HG03575 (cell line): ENCODE measurements around the gene ZFP64.
"Not testable (repeated sequence)": the region's sequence is repeated elsewhere in the genome, so short reads cannot be mapped to it uniquely, and the experiment has no call there.

Source experiments
- ATAC-seq: cut with Tn5 transposase; IDR thresholded peaks from one replicate; pipeline ENCODE4 v1.9.1; 2021; ENCODE audit not compliant: unreplicated experiment, insufficient number of reproducible peaks, low FRiP score; ENCODE audit errors: extremely low read depth

The ZFP64 gene

DNA sequence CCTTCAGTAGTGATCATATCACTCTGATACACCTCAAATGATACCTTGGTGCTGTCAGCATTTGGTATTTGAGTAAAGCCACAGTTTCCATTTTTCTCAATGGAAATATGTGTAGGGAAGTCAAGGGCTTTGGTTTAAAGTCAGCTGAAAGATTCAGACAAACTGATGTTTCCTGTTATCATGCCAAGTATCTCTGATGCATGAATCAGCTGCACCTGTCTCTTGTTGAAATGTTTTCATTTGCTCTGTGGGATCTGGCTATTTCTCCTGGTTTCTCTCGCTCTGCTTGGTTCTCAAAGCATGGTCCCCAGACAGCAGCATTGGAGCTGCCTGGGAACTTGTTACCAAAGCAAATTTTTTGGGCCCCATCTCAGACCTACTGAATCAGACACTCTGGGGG lies 23.5 kb downstream of the ZFP64 start:
- no peak for ATAC-seq

DNA sequence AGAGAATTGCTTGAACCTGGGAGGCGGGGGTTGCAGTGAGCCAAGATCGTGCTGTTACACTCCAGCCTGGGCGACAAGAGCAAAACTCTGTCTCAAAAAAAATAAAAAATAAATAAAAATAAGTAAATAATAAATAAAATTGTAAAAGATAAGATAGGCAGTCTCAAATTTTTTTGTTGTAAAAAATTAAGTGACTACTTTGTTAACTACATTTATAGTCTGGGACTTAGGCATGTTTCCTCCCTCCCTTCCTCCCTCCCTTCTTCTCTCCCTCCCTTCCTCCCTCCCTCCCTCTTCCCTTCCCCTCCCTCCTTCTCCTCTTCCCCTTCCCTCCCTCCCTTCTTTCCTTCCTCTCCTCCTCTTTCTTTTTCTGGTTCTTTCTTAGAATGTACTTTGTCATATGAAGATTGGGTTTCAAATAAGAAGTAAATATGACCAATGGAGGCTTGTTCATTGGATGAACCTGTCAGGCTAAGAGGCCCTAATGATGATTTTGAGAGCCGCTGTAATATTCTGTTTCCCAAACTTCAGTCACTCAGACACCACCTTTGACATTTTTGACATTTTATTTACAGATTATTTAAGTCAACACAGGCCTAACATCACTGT lies 24.2 kb downstream of the ZFP64 start:
- ATAC-seq = no peak

- ATAC-seq = no peak
Measured at GRCh38 chr20:52166150-52166549, 25.4 kb downstream of the ZFP64 start.

- ATAC-seq = no peak
Measured at GRCh38 chr20:52160621-52161204, 30.9 kb downstream of the ZFP64 start.

GRCh38 chr20:52160049-52160570 lies 31.5 kb downstream of the ZFP64 start:
- no peak for ATAC-seq

DNA sequence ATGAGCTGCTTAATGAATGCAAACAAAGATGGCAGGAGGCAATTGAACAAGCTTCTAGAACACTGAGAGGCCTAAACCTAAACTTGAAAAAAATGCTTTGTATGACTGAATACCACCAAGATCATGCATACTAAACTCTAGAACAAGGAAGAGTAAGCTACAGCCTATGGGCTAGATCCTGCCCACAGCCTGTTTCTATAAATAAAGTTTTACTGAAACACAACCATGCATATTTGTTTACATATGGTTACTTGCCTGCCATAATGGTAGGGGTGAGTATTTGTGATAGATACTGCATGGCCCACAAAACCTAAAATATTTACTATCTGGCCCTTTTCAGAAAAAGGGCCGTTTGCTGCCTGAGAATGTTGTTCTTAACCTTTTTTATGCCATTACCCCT lies 37.0 kb downstream of the ZFP64 start:
- ATAC-seq = no peak

GRCh38 chr20:52153896-52154295 lies 37.7 kb downstream of the ZFP64 start:
- ATAC-seq = no peak

DNA sequence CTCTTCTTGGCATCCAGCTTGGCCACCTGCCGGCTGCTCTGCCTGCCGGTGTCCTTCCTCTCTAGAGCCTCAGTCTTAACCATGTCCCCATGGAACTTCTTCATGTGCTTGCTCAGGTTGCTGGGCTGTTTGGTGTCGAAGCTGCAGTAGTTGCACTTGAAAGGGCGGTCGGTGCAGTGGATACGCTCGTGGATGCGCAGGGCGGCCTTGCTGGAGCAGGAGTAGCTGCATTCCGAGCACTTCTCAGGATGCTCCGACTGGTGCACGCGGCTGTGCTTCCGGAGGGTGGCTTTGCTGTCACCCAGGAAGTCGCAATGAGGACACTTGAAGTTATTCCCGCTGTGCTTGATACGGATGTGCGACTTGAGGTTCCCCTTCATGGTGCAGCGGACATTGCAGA lies 38.7 kb downstream of the ZFP64 start:
- no peak for ATAC-seq

- no peak for ATAC-seq
Measured at GRCh38 chr20:52152416-52152815, 39.2 kb downstream of the ZFP64 start.

GRCh38 chr20:52150440-52151258 lies 40.9 kb downstream of the ZFP64 start:
- no peak for ATAC-seq

GRCh38 chr20:52145587-52145986 lies 46.0 kb downstream of the ZFP64 start:
- no peak for ATAC-seq

- no peak for ATAC-seq
Measured at GRCh38 chr20:52143277-52143676, 48.3 kb downstream of the ZFP64 start.

DNA sequence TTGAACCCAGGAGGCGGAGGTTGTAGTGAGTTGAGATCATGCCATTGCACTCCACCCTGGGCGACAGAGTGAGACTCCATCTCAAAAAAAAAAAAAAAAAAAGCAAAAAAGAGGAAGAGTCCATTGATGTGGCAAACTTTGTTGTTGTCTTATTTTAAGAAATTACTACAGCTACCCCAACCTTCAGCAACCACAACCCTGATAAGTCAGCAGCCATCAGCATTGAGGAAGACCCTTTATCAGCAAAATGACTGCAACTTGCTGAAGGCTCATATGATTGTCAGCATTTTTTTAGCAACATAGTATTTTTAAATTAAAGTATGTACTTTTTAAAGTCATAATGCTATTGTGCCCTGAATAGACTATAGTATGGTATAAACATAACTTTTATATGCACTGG lies 48.8 kb downstream of the ZFP64 start:
- no peak for ATAC-seq

DNA sequence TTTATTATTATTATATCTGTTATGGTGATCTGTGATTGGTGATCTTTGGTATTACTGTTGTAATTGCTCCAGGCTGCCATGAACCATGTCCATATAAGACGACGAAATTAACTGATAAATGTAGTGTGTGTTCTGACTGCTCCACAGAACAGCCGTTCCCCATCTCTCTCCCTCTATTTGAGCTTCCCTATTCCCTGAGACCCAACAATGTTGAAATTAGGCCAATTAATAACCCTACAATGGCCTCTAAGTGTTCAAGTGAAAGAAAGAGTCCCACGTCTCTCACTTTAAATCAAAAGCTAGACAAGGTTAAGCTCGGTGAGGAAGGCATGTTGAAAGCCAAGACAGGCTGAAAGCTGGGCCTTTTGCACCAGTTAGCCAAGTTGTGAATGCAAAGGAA lies 51.6 kb downstream of the ZFP64 start:
- ATAC-seq = no peak

DNA sequence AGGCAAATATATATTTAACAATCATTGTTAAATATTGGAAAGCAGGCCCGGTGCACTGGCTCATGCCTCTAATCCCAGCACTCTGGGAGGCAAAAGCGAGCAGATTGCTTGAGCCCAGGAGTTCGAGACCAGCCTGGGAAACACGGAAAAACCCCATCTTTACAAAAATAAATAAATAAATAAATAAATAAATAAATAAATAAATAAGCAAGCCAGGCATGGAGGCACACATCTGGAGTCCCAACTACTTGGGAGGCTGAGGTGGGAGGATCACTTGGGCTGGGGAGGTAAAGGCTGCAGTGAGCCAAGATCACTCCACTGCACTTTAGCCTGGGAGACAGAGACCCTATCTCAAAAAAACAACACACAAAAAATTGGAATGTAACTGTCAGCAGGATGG lies 53.7 kb downstream of the ZFP64 start:
- no peak for ATAC-seq

DNA sequence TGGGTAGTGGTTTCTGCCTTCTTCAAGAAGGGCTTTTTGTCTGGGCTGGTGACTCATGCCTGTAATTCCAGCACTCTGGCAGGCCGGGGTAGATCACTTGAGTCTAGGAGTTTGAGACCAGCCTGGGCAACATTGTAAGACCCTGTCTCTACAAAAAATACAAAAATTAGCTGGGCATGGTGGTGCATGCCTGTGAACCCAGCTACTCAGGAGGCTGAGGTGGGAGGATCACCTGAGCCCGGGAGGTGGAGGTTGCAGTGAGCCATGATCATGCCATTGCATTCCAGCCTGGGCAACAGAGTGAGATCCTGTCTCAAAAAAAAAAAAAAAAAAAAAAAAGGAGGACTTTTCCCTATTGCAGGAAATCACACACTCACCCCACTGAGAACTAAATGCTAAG lies 57.9 kb downstream of the ZFP64 start:
- ATAC-seq = not testable (repeated sequence)

GRCh38 chr20:52132337-52132736 lies 59.2 kb downstream of the ZFP64 start:
- no peak for ATAC-seq

DNA sequence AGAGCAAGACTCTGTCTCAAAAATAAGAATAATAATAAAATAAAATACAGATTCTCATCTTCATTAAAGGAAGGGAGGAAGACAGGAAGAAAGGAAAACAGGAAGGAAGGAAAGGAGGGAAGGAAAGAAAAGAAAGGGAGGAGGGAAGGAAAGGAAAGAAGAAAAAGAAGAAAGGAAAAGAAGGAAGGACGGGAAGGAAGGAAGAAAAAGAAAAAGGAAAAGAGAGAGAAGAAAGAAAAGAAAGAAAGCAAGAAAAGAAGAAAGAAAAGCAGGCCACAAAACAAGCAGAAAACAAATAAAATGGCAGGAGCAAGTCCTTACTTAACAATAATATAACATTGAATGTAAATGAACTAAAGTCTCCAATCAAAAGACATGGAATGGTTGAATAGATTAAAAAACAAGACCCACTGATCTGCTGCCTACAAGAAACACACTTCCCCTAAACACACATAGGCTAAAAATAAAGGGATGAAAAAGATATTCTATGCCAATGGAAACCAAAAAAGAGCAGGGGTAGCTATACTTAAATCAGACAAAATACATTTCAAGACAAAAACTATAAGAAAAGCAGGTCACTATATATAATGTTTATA lies 60.4 kb downstream of the ZFP64 start:
- ATAC-seq = no peak

- ATAC-seq = no peak
Measured at GRCh38 chr20:52130406-52130805, 61.2 kb downstream of the ZFP64 start.

- ATAC-seq = no peak
Measured at GRCh38 chr20:52129611-52130010, 62.0 kb downstream of the ZFP64 start.
